Measurements from ENCODE around the gene SARNP. TPM values are rescaled to one million over a fixed set of nuclear protein-coding genes. Genes with fewer than 3 reads are reported as not detected.

SARNP gene
- total RNA-seq, 1 donor from 2014 or later: 141 TPM

DNA sequence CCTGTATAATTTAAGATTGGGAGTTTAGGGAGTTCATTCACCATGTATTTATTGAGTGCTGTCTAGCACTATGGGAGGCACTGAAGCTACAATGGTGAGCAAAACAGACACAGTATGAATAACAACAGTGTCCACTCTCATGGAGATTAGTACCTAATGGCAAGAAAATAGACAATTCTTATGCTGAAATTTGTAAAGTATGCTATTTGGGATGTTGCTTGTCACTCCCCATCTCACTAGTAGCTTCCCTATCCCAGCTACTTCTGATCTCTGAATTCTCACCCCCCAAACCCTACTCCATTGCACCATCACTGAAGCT, 70.7 kb downstream of the SARNP start:
- Histone ChIP-seq H3K27me3 (ENCODE audit: control insufficient read depth, insufficient read depth, low read length) (no peaks in the 10 kb centered on the region), H3K36me3 (ENCODE audit: control insufficient read depth, insufficient read depth, low read length) (peaks cover 1% of the 10 kb centered on the region), H3K4me3 (ENCODE audit: low read depth, low read length) (no peak overlapping the region)
- no peak for DNase-seq (ENCODE audit: low read depth)
- TF ChIP-seq, protein P1, sequence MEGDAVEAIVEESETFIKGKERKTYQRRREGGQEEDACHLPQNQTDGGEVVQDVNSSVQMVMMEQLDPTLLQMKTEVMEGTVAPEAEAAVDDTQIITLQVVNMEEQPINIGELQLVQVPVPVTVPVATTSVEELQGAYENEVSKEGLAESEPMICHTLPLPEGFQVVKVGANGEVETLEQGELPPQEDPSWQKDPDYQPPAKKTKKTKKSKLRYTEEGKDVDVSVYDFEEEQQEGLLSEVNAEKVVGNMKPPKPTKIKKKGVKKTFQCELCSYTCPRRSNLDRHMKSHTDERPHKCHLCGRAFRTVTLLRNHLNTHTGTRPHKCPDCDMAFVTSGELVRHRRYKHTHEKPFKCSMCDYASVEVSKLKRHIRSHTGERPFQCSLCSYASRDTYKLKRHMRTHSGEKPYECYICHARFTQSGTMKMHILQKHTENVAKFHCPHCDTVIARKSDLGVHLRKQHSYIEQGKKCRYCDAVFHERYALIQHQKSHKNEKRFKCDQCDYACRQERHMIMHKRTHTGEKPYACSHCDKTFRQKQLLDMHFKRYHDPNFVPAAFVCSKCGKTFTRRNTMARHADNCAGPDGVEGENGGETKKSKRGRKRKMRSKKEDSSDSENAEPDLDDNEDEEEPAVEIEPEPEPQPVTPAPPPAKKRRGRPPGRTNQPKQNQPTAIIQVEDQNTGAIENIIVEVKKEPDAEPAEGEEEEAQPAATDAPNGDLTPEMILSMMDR (IDR thresholded peaks at IDR 0.05; ENCODE audit: insufficient read depth, low read length, poor library complexity, severe bottlenecking): no peak

DNA sequence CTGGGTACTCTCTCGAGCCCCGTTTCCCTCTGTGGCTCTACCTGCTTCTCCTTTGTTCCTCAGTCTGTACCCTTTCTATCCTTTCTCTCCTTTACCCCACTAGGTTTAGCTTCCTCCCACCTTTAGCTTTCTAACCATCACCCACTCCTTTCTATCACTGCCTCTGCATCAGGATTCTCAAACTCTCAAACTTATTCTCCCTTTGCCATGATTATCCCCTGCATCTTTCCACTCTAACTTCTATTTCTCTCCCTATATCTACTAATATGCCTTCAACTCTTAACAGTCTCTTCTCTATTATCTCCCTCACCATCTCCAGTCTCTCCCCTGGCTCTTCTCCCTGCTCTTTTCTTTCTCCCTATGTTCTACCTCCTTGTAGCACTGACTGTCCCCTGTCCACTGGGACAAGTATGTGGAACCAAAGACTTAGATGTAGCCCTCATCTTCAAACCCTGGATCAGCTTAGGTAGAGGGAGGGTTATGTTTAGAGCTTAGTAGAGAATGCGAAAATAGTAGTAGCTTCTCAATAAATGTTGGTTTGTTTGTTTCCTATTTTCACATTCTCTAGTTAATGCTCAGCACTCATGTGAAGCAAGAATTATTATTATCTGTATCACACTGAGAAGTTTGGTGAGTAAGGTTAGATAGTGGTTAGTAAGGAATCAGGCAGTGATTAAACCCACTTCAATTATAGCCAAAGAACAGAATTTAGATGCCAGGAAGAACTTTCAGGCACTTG, 71.2 kb downstream of the SARNP start:
- Histone ChIP-seq H3K27me3 (ENCODE audit: control insufficient read depth, insufficient read depth, low read length) (no peaks in the 10 kb centered on the region), H3K4me3 (ENCODE audit: low read depth, low read length) (no peak overlapping the region), H3K36me3 (ENCODE audit: control insufficient read depth, insufficient read depth, low read length) (peaks cover under 1% of the 10 kb centered on the region)
- no peak for DNase-seq (ENCODE audit: low read depth)
- TF ChIP-seq, protein P1 (IDR thresholded peaks at IDR 0.05; ENCODE audit: insufficient read depth, low read length, poor library complexity, severe bottlenecking): no peak

DNA sequence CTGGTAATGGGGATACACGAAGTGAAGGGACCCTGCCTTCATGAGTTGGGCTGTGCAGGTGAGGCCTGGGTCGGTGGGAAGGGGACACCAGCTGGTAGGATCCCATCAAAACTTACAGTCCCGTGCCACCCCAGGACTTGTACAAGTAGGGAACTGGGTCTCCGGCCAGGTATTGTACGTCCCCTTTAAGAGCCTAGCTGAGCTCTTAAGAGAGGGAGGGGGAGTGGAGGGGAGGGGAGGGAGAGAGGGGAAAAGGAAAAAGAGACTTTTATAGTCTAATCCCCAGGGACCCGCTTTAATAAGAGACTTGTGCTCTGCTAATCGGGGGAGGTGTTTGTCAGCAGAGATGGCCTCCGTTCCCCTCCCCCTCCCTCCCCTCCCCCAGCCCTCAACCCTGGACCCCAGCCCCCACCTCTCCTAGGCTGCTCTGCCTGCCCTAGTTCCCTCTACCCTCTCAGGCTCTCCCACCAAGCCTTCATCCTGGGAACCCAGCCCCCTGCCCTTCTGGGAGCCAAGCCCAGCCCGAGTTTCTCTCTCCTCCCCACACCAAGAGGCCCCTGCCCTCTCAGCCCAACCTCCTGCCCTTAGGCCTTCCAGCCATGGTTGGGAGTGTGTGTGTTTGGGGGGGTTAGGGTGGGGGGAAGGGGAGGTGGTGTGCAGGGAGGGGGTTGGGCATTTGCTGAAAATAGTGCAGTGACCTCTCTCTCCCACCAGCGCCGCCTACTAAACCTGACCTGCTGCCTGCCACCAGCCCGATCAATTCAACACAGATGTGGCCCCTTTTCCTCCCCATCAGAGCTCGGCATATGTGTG, 72.0 kb downstream of the SARNP start:
- DNase-seq (ENCODE audit: low read depth): no peak
- peak overlapping the region; percentile 26 for H3K4me3 ChIP-seq (ENCODE audit: low read depth, low read length)
- no peaks in the 10 kb centered on the region for H3K36me3 ChIP-seq (ENCODE audit: control insufficient read depth, insufficient read depth, low read length)
- TF ChIP-seq, protein P1 (IDR thresholded peaks at IDR 0.05; ENCODE audit: insufficient read depth, low read length, poor library complexity, severe bottlenecking): no peak
- H3K27me3 ChIP-seq (ENCODE audit: control insufficient read depth, insufficient read depth, low read length): no peaks in the 10 kb centered on the region

DNA sequence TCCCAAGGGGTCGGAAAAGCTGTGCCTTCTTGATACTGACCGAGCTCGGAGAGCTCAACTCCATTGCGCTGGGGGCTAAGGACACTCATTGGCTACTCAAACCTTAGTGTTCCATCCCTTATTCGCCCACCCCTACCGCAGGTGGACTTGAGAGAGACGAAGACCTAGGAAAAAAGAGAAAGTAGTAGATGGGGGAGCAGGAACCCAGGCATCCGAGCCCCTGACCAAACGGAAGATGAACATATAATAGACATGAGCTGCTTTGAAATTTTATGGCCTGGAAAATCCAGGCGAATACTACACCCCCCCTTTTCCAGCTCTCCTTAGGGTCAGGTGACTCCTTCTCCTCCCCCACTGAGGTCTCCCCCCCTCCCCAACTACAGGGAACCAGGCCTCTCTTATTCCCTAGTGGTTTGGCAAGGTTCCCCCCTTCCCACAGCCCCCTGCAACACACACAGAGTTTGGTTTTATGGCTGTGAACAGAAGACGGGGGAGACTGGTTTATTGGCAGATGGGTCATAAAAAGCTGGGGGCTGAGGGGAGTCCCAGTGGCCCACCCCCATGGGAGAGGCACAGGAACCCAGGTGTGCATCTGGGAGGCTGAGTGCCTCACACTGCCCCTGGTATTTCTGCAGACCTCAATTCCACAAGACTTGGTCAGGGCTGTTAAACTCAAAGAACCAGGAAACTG, 73.0 kb downstream of the SARNP start:
- DNase-seq (ENCODE audit: low read depth): no peak
- TF ChIP-seq, protein P1 (IDR thresholded peaks at IDR 0.05; ENCODE audit: insufficient read depth, low read length, poor library complexity, severe bottlenecking): no peak
- H3K27me3 ChIP-seq (ENCODE audit: control insufficient read depth, insufficient read depth, low read length): no peaks in the 10 kb centered on the region
- H3K4me3 ChIP-seq (ENCODE audit: low read depth, low read length): peak overlapping the region; percentile 84
- H3K36me3 ChIP-seq (ENCODE audit: control insufficient read depth, insufficient read depth, low read length): no peaks in the 10 kb centered on the region

DNA sequence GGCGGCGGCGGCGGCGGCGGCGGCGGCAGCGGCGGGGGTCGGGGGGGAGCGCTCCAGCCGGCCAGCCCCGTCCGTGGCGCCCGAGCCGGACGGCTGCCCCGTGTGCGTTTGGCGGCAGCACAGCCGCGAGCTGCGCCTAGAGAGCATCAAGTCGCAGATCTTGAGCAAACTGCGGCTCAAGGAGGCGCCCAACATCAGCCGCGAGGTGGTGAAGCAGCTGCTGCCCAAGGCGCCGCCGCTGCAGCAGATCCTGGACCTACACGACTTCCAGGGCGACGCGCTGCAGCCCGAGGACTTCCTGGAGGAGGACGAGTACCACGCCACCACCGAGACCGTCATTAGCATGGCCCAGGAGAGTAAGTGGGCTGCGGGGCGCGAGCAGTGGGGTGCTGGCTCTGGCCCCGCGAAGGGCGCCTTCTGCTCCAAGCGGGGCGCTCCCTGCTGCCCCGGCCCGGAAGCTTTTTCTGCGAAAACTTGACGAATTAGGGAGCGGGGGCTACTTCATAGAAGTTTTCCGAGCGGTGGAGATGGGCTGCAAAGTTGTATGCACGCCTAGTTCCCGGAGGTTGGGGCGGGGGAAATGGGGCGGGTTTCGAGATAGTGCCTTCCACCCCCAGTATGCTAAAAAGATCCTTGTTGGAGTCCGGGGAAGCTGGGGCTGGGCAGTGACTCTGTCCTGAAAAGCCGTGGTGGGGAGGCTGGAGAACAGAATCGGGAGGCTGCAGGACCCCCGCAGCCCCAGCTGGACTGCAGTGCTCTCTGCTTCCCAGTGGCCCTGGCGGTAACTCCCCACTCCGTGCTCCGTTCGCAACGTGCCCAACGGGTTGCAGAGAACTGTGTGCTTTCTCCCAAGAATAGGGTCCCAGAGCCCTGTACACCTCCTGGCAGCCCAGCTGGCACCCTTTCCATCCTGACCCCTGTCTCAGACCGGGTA, 73.9 kb downstream of the SARNP start:
- Histone ChIP-seq H3K27me3 (ENCODE audit: control insufficient read depth, insufficient read depth, low read length) (no peaks in the 10 kb centered on the region), H3K4me3 (ENCODE audit: low read depth, low read length) (peak overlapping the region; percentile 84), H3K36me3 (ENCODE audit: control insufficient read depth, insufficient read depth, low read length) (no peaks in the 10 kb centered on the region)
- TF ChIP-seq, protein P1 (IDR thresholded peaks at IDR 0.05; ENCODE audit: insufficient read depth, low read length, poor library complexity, severe bottlenecking): no peak
- DNase-seq (ENCODE audit: low read depth): no peak

Measured in kidney epithelial cell (primary cell).